ENCODE data around the gene CCNL1. TPM values are rescaled to one million over a fixed set of nuclear protein-coding genes. Genes with fewer than 3 reads are reported as not detected.

CCNL1 gene
- total and polyA plus RNA-seq, 2 of the 4 experiments (the other 2 are of a cell fraction), result 60.9 to 83.3 TPM

DNA sequence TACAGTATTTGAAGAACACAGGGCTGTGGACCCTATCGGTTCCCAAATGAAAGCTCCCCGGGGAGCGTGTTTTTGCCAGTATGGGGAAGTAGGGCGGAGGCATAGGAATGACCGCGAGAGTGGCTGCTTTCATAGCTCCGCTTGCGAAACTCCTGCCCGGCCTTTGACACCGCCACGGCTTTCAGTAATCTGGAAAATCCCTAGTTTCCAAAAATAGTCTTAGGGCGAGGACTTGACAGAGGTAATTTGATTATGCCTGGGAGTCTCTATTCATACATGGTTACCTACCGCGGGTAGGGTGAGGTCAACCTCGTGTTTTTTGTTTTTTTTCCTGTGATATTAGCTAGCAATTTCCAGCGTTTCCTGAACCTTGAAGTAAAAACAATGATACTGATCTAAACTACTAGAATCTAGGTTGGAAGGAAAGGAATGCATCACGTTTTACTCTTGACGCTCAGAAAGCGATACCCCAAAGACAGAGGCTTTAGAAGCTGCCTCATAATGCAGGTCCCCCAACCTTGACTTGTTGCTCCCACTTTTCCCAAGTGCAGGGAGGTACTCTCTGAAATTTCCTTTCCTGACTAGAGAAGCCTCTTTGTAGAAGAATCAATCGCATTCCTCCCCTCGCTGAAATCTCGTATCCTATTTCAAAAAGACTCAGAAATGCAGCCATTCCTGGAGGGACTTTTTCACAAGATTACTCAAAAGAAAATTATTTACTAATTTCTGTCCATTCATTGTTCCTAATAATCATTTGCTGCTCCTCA lies 894 bp upstream of the CCNL1 start:
- no peak for TF ChIP-seq MXI1 (IDR thresholded peaks at IDR 0.05; ENCODE audit: borderline replicate concordance, low read depth, low read length)
- TF ChIP-seq, protein P1, sequence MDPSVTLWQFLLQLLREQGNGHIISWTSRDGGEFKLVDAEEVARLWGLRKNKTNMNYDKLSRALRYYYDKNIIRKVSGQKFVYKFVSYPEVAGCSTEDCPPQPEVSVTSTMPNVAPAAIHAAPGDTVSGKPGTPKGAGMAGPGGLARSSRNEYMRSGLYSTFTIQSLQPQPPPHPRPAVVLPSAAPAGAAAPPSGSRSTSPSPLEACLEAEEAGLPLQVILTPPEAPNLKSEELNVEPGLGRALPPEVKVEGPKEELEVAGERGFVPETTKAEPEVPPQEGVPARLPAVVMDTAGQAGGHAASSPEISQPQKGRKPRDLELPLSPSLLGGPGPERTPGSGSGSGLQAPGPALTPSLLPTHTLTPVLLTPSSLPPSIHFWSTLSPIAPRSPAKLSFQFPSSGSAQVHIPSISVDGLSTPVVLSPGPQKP (IDR thresholded peaks at IDR 0.05; ENCODE audit: borderline replicate concordance, low read depth, low read length), result no peak
- TF ChIP-seq CEBPB (IDR thresholded peaks at IDR 0.05; ENCODE audit: low read depth, low read length), result peak; percentile 99
- TF ChIP-seq MAZ (IDR thresholded peaks at IDR 0.05; ENCODE audit: borderline replicate concordance, low read depth, low read length), result no peak
- TF ChIP-seq BHLHE40 (IDR thresholded peaks at IDR 0.05; ENCODE audit: low read depth, low read length), result peak; percentile 22; the same call in 1 of the 2 replicates
- Histone ChIP-seq H2BK20ac (ENCODE audit: low read depth, low read length) (peak overlapping the region; percentile 66), H2BK15ac (ENCODE audit: low read depth, low read length) (peak overlapping the region; percentile 91; the same call in 2 of the 3 replicates), H4K20me1 (ENCODE audit: insufficient read depth, low read length) (peaks cover 35% of the 10 kb centered on the region), H2AFZ (replicated peaks; ENCODE audit: low read length, poor library complexity) (peak overlapping the region; percentile 93), H3K9me3 (ENCODE audit: control insufficient read depth, insufficient read depth, low read length) (no peaks in the 10 kb centered on the region), H4K91ac (ENCODE audit: insufficient read depth, low read depth, low read length) (peak overlapping the region; percentile 97), H3K4me2 (ENCODE audit: low read depth, low read length) (peak overlapping the region; percentile 94), H3K4me3 (ENCODE audit: insufficient read depth, low read depth, low read length) (peak overlapping the region; percentile 94), H3K27ac (ENCODE audit: insufficient read depth, low read length) (peak overlapping the region; percentile 98), H3K27me3 (ENCODE audit: control insufficient read depth, insufficient read depth, low read length) (no peaks in the 10 kb centered on the region), H2BK120ac (ENCODE audit: low read depth, low read length) (peak overlapping the region; percentile 92), H3K56ac (ENCODE audit: extremely low read depth, insufficient read depth, low read length) (peak overlapping the region; percentile 98), H3K9ac (ENCODE audit: low read depth, low read length) (peak overlapping the region; percentile 98), H3K4me1 (ENCODE audit: control insufficient read depth, insufficient read depth, low read length) (peaks cover 4% of the 10 kb centered on the region), H3K18ac (ENCODE audit: low read depth, low read length) (peak overlapping the region; percentile 96), H2AK5ac (ENCODE audit: low read depth, low read length) (peak overlapping the region; percentile 98), H3K14ac (replicated peaks; ENCODE audit: low read depth, low read length) (peak overlapping the region; percentile 99), H3K36me3 (ENCODE audit: control insufficient read depth, insufficient read depth, low read length) (peaks cover 9% of the 10 kb centered on the region), H4K5ac (ENCODE audit: low read depth, low read length) (peak overlapping the region; percentile 99), H3K4ac (ENCODE audit: low read depth, low read length) (peak overlapping the region; percentile 100), H2BK5ac (ENCODE audit: low read depth, low read length, poor library complexity, severe bottlenecking) (peak overlapping the region; percentile 98), H4K8ac (ENCODE audit: low read depth in 2 of 2, low read length in 2 of 2) (peak overlapping the region; percentile 92 to 100), H2AK9ac (replicated peaks; ENCODE audit: low read depth, low read length, poor library complexity) (peak overlapping the region; percentile 100), H3K23ac (ENCODE audit: low read depth, low read length) (peak overlapping the region; percentile 100), H3K9me1 (ENCODE audit: insufficient read depth, low read length) (no peaks in the 10 kb centered on the region), H3K79me1 (ENCODE audit: low read depth in 1 of 2, low read length in 2 of 2) (peaks cover 3 to 15% of the 10 kb centered on the region in 2 experiments; a peak in 3 of 4 replicates)
- peak; percentile 94 for DNase-seq
- dilution Hi-C loops (cut with HindIII; ENCODE audit: low sequenced_read_pairs, unreplicated experiment), result no loop called here
- BruUV-seq (replicated peaks), result no TSS peak
- in situ Hi-C loops (cut with MboI; ENCODE audit: low sequenced_read_pairs), result loop anchor here (25.0 kb wide), 1 partner anchor 1551 kb away; no protein-coding TSS in a partner anchor
- ChIA-PET POLR2A (ENCODE audit: unreplicated experiment) (interaction anchor here (0.6 to 3.2 kb wide), 4 partner anchors 14 to 458 kb away, joined by 3 to 46 read pairs (median 4); no protein-coding TSS in a partner anchor), CTCF (interaction anchor here (1.2 to 1.4 kb wide), 2 partner anchors 23 to 41 kb away, joined by 5 read pairs; no protein-coding TSS in a partner anchor)
- ATAC-seq (ENCODE audit: low read depth), result peak; percentile 60
- 50% methylated on average over 1 of the region's 22 CpGs; no CpG with 5 or more reads in 1 of the 2 experiments for WGBS, 2 experiments (ENCODE audit: extremely low coverage in 2 of 2, insufficient read length in 1 of 2)
- intact Hi-C loops (cut with micrococcal nuclease), result loop anchor here (1.0 kb wide), 1 partner anchor 14 kb away; no protein-coding TSS in a partner anchor

Data from IMR-90 (cell line).